Measurements from ENCODE around the gene CBLB.

Gene CBLB

DNA sequence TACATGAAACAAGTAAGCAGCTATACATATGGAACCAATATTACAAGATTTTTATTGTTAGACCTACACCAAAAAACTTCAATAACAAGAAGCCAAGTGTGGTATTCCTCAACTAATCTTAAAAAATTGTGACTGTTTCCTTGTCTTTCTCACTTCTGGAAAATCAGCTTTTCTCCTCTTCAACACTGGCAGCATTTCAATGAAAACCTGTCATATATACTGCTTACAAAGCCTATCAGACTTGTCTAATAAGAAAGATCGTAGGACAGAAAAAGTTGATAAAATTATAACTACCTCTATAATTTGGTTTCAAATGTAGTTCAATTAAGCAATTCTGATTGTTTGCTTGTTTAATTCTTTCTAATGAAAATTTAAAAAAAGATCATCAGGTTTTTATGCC is 55.1 kb downstream of the CBLB start:
- H3K4me3 ChIP-seq (replicated peaks; ENCODE audit: low read depth, low read length): no peak overlapping the region
- DNase-seq (ENCODE audit: extremely low read depth, low read depth): no peak
- TF ChIP-seq, protein P1, sequence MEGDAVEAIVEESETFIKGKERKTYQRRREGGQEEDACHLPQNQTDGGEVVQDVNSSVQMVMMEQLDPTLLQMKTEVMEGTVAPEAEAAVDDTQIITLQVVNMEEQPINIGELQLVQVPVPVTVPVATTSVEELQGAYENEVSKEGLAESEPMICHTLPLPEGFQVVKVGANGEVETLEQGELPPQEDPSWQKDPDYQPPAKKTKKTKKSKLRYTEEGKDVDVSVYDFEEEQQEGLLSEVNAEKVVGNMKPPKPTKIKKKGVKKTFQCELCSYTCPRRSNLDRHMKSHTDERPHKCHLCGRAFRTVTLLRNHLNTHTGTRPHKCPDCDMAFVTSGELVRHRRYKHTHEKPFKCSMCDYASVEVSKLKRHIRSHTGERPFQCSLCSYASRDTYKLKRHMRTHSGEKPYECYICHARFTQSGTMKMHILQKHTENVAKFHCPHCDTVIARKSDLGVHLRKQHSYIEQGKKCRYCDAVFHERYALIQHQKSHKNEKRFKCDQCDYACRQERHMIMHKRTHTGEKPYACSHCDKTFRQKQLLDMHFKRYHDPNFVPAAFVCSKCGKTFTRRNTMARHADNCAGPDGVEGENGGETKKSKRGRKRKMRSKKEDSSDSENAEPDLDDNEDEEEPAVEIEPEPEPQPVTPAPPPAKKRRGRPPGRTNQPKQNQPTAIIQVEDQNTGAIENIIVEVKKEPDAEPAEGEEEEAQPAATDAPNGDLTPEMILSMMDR (IDR thresholded peaks at IDR 0.05; ENCODE audit: low read depth, low read length, missing control alignments): no peak

DNA sequence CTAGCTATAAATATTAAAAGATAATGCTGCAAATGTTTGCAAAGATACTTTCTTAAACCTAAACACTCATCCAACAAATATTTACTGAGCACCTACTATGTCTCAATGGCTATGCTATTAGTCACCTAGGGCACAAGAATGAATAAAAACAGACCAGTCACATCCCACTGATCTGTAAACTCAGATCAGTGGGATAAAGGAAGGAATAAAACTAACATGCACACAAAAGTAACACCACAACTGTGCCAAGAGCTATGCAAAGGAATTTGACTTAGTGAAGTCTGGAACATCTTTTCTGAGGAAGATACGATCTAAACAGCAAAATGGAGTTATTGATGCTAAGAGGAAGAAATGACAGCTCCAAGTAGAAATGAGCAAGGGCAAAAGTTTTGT is 56.6 kb downstream of the CBLB start:
- TF ChIP-seq, protein P1 (IDR thresholded peaks at IDR 0.05; ENCODE audit: low read depth, low read length, missing control alignments): no peak
- no peak overlapping the region for H3K4me3 ChIP-seq (replicated peaks; ENCODE audit: low read depth, low read length)
- no peak for DNase-seq (ENCODE audit: extremely low read depth, low read depth)

DNA sequence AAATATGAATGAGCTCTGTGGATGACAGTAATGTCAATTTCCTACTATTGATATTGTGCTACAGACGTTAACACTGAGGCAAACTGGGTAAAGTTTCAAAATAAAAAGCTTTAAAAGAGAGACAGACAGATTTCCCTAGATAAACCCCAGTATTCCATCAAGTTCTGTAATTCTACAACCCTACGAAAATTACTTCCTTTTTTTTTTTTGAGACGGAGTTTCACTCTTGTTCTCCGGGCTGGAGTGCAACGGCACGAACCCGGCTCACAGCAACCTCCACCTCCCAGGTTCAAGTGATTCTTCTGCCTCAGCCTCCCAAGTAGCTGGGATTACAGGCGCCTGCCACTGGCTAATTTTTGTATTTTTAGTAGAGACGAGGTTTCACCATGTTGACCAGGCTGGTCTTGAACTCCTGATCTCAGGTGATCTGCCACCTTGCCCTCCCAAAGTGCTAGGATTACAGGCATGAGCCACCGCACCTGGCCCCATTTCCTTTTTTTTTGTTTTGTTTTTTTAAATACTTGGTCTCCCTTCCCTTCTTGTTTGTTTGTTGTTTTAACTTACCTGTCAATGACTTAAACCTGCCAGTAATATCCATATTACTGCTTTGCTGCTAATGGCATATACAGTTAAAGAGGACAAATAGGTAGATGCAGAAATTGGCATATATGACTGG is 57.2 kb downstream of the CBLB start:
- no peak for DNase-seq (ENCODE audit: extremely low read depth, low read depth)
- H3K4me3 ChIP-seq (replicated peaks; ENCODE audit: low read depth, low read length): no peak overlapping the region
- TF ChIP-seq, protein P1 (IDR thresholded peaks at IDR 0.05; ENCODE audit: low read depth, low read length, missing control alignments): no peak

DNA sequence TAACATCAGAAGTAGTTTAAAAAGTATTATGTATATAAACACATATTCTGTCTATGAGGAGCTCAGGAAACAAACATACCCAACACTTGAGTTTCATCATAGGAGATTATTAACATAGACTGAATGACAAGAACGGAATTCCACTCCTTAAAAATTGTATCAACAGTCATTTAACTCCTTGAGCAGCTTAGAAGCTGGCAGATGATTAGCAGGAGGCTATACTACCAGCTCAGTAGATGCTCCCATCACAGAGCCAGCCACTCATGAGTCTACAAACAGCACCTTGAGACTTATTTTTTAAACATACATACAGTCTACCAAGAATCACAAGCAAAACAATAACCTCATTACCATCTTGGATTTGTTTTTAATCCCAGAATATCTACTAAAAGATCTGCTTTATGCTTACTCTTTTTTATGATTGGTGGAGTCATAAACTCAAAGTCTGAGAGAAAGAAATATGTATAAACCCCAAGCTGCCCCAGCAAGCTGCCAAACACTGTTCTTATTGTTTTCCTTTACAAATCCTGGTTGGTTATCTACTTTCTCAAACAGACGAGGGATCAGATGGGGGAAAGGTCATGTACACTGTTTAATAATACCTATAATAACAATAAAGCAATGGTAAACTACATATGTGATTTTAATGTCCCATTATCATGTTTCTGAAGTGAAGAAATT is 59.5 kb downstream of the CBLB start:
- TF ChIP-seq, protein P1 (IDR thresholded peaks at IDR 0.05; ENCODE audit: low read depth, low read length, missing control alignments): no peak
- H3K4me3 ChIP-seq (replicated peaks; ENCODE audit: low read depth, low read length): no peak overlapping the region

DNA sequence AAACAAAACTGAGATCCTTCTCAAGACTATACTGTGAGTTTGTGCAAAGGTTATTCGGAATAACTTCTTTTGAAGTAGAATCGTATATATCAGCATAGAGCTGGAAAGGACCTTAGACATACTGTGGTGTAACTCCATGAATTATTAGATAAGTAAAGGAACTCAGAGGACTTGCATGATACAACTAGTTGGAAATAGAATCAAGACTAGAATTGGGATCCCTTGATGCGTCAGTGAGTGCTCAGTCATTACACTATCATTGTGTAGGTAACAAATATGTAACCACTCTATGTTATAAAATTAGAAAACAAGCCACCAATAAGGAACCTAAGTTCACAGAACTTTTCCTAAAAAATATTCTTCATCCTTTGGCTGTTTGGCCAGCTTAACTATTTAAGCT is 61.1 kb downstream of the CBLB start:
- no peak for DNase-seq (ENCODE audit: extremely low read depth, low read depth)
- TF ChIP-seq, protein P1 (IDR thresholded peaks at IDR 0.05; ENCODE audit: low read depth, low read length, missing control alignments): no peak
- no peak overlapping the region for H3K4me3 ChIP-seq (replicated peaks; ENCODE audit: low read depth, low read length)

More for the DNA sequence above, 59.5 kb downstream of the CBLB start:
- DNase-seq (ENCODE audit: extremely low read depth, low read depth): no peak

DNA sequence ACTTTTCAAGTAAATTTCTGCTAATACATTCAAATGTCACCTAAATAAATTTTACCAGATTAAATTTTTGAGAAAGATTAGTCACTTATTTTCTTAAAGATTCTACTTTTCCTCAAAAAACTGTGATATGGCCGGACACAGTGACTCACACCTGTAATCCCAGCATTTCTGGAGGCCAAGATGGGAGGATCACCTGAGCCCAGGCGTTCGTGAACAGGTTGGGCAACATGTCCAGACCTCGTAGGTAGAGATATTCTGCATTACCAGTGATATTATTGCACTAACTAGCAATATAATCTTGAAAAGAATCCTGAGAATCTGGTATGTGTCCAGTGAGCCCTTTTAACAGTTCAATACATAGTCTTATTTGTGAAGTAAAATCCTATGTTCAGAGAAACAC is 61.7 kb downstream of the CBLB start:
- no peak for DNase-seq (ENCODE audit: extremely low read depth, low read depth)
- H3K4me3 ChIP-seq (replicated peaks; ENCODE audit: low read depth, low read length): no peak overlapping the region
- TF ChIP-seq, protein P1 (IDR thresholded peaks at IDR 0.05; ENCODE audit: low read depth, low read length, missing control alignments): no peak
